Fibroblast of lung (primary cell): Measurements from ENCODE around the gene LHFPL5.

Source experiments
- CTCF ChIP-seq, 2 donors: IDR thresholded peaks in 1 of 2; conservative IDR thresholded peaks in 1 of 2; 1 replicate in 1 of 2; 2 replicates in 1 of 2; pipeline ENCODE4 v1.5.1; 2011 to 2012; ENCODE audit warnings: low read length in 2 of 2, control low read depth in 1 of 2, inconsistent platforms in 1 of 2, low read depth in 1 of 2, mild to moderate bottlenecking in 1 of 2
- EZH2 ChIP-seq: IDR thresholded peaks from 2 replicates; pipeline ENCODE4 v1.5.1; 2012; ENCODE audit warnings: low read length, control low read depth, mild to moderate bottlenecking; ENCODE audit errors: missing control alignments

- TF ChIP-seq CTCF (conservative IDR thresholded peaks at IDR 0.05 in 1 of 2, IDR thresholded peaks at IDR 0.05 in 1 of 2; ENCODE audit: low read depth in 1 of 2, low read length in 2 of 2), result no peak
- TF ChIP-seq EZH2, result no peak
Observed at GRCh38 chr6:35775031-35775430, 30.1 kb upstream of the LHFPL5 start.
